ENCODE measurements around the gene CXCL17. TPM values are rescaled to one million over a fixed set of nuclear protein-coding genes. Genes with fewer than 3 reads are reported as not detected.
A peak's percentile ranks its signal among the peaks of the same experiment; 100 is the strongest.

The CXCL17 gene
- total RNA-seq, 1 donor from 2014 or later: 159 TPM

DNA sequence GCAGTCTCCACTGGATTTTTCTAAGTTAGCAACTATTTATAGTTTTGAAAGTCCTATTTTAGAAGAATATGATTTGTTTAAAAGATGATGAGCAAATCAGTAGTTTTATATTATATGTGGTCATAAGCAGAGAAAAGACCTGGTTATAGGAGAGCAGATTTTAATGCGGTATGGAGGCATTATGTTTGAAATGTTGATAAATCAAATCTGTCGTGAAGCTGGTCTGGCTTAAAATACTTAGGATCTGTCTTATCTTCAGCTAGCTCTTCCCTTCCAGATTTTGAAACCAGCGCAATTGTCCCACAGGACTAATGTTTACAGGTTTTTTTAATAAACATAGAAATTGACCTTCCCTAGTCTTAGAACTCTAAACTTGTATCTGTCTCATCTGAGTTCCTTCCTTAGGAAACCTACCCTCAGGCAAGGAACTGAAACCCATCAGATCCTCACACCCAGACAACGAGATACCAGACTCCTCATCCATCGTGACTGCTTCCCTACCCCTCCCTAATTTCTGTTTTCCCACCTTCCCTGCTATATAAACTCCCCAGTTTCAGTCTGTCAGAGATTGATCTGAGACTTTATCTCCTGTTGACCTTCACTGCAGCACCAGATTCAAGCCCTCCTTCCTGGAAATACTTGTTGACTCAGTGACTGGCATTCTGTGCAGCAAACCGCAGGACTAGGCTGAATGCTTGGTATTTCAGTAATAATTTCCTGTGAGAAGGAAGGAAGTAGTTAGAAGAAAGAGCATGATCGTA, 37.8 kb upstream of the CXCL17 start:
- H3K4me1 ChIP-seq: peaks cover 19% of the 10 kb centered on the region
- no peak for DNase-seq
- peak; percentile 70 to 88 for ATAC-seq
- H3K27ac ChIP-seq: peak overlapping the region; percentile 54
- intact Hi-C loops (cut with DNase I): no loop called here
- H3K36me3 ChIP-seq: no peaks in the 10 kb centered on the region
- no peak for TF ChIP-seq CTCF (IDR thresholded peaks at IDR 0.05)
- no peak overlapping the region for H3K4me3 ChIP-seq
- H3K9me3 ChIP-seq: no peaks in the 10 kb centered on the region
- no peaks in the 10 kb centered on the region for H3K27me3 ChIP-seq (ENCODE audit: low read depth)

- H3K36me3 ChIP-seq: no peaks in the 10 kb centered on the region
- no peak for TF ChIP-seq CTCF (IDR thresholded peaks at IDR 0.05)
- H3K27me3 ChIP-seq (ENCODE audit: low read depth): no peaks in the 10 kb centered on the region
- DNase-seq (no peak), ATAC-seq (no peak)
- no peak overlapping the region for H3K4me3 ChIP-seq
- intact Hi-C loops (cut with DNase I): no loop called here
- no peaks in the 10 kb centered on the region for H3K9me3 ChIP-seq
- H3K27ac ChIP-seq: no peak overlapping the region
- peaks cover 19% of the 10 kb centered on the region for H3K4me1 ChIP-seq
These were observed 37.0 kb upstream of the CXCL17 start for GRCh38 chr19:42479736-42480135.

GRCh38 chr19:42478765-42479311, 36.1 kb upstream of the CXCL17 start:
- Histone ChIP-seq H3K27me3 (ENCODE audit: low read depth) (no peaks in the 10 kb centered on the region), H3K4me1 (peaks cover 19% of the 10 kb centered on the region), H3K36me3 (no peaks in the 10 kb centered on the region), H3K27ac (no peak overlapping the region), H3K9me3 (no peaks in the 10 kb centered on the region), H3K4me3 (no peak overlapping the region)
- DNase-seq (no peak), ATAC-seq (no peak)
- intact Hi-C loops (cut with DNase I): no loop called here
- no peak for TF ChIP-seq CTCF (IDR thresholded peaks at IDR 0.05)

DNA sequence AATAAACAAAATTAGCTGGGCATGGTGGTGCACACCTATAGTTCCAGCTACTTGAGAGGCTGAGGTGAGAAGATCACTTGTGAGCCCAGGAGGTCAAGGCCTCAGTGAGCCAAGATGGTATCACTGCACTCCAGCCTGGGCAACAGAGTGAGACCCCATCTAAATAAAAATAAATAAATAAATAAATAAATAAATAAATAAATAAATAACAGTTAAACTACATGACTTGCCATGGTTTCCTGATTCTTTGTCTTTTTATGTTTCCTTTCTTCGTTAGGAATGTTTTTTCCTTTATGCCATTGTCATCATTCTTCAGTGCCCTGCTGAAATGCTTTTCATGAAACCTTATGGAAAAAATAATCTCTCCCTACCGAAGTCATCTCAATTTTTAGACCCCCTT, 35.2 kb upstream of the CXCL17 start:
- no peaks in the 10 kb centered on the region for H3K27me3 ChIP-seq (ENCODE audit: low read depth)
- H3K27ac ChIP-seq: no peak overlapping the region
- DNase-seq (no peak), ATAC-seq (no peak)
- H3K36me3 ChIP-seq: no peaks in the 10 kb centered on the region
- no peak for TF ChIP-seq CTCF (IDR thresholded peaks at IDR 0.05)
- peaks cover 19% of the 10 kb centered on the region for H3K4me1 ChIP-seq
- no peaks in the 10 kb centered on the region for H3K9me3 ChIP-seq
- no peak overlapping the region for H3K4me3 ChIP-seq
- intact Hi-C loops (cut with DNase I): no loop called here

DNA sequence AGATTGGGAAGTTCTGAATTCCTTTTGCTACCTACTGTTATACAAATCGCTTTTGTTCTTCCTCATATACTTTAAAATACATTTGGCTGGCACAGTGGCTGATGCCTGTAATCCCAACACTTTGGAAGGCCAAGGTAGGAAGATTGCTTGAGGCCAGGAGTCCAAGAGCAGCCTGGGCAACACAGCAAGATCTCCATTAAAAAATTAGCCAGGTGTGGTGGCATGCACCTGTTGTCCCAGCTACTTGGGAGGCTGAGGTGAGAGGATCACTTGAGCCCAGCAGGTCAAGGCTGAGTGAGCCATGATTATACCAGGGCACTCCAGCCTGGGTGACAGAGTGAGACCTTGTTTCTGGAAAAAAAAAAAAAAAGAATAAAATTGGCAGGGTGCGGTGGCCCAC, 34.4 kb upstream of the CXCL17 start:
- Histone ChIP-seq H3K4me3 (no peak overlapping the region), H3K27ac (no peak overlapping the region), H3K9me3 (no peaks in the 10 kb centered on the region), H3K27me3 (ENCODE audit: low read depth) (no peaks in the 10 kb centered on the region), H3K36me3 (no peaks in the 10 kb centered on the region), H3K4me1 (peaks cover 19% of the 10 kb centered on the region)
- TF ChIP-seq CTCF (IDR thresholded peaks at IDR 0.05): no peak
- intact Hi-C loops (cut with DNase I): no loop called here
- ATAC-seq: no peak
- no peak for DNase-seq
